Forelimb muscle (tissue), 1 donor: ENCODE measurements around the gene BIN2. TPM values are rescaled to one million over a fixed set of nuclear protein-coding genes. Genes with fewer than 3 reads are reported as not detected.
"Not testable (repeated sequence)": the region's sequence is repeated elsewhere in the genome, so short reads cannot be mapped to it uniquely, and the experiment has no call there.

ENCODE experiments used
- DNase-seq: peaks from one replicate; pipeline ENCODE4 v3.0.0-alpha.2; 2013; ENCODE audit warnings: low read depth
- polyA plus RNA-seq: library from polyadenylated mRNA; unstranded; fragments of 120-200 nt; gene quantifications from one replicate; pipeline ENCODE4 v1.2.1, GENCODE V29; 2013; ENCODE audit not compliant: insufficient read length

The BIN2 gene
- polyA plus RNA-seq, 1 donor = 2.2 TPM

DNA sequence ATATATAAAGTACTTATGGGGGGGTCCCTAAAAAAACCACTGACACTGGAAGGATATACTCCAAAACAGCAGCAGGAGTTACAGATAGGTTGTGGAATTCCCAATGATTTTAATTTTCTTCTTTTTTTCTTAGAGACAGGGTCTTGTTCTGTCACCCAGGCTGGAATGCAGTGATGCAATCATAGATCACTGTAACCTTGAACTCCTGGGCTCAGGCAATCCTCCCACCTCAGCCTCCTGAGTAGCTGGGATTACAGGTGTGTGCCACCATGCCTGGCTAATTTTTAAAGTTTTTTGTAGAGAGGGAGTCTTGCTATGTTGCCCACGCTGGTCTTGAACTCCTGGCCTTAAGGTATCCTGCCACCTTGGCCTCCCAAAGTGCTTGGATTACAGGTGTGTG is 64.4 kb downstream of the BIN2 start:
- not testable (repeated sequence) for DNase-seq

DNA sequence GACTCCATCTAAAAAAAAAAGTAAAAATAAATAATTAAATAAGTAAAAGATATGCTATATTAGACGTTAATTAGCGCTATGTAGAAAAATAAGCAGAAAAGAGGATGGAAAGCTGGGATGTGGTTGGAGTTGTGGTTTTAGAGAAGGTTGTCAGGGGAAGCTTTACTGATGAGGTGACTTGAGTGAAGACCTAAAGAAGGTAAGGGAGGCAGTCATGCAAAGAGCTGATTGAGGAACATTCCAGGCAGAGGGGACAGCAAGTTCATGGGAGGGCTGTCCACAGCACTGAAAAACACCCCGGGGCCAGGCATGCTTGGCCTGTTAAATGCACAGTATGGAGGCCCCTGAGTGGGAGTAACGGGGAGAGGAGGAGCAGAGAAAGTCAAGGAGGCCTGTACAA is 69.4 kb downstream of the BIN2 start:
- no peak for DNase-seq

DNA sequence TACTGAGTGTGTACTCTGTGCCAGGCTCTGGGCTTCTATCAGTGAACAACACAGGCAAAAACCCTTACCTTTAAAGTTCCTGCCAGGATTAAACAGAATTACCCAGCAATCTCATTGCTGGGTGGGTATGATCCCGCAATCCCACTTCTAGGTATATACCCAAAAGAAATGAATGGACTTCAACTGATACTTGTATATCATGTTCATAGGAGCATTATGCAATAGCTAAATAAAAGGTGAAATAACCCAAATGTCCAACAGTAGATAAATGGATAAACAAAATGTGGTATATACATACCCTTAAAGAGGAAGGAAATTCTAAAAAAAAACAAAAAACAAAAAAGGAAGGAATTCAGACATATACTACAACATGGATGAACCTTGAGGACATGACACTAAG is 70.7 kb downstream of the BIN2 start:
- DNase-seq = no peak

DNA sequence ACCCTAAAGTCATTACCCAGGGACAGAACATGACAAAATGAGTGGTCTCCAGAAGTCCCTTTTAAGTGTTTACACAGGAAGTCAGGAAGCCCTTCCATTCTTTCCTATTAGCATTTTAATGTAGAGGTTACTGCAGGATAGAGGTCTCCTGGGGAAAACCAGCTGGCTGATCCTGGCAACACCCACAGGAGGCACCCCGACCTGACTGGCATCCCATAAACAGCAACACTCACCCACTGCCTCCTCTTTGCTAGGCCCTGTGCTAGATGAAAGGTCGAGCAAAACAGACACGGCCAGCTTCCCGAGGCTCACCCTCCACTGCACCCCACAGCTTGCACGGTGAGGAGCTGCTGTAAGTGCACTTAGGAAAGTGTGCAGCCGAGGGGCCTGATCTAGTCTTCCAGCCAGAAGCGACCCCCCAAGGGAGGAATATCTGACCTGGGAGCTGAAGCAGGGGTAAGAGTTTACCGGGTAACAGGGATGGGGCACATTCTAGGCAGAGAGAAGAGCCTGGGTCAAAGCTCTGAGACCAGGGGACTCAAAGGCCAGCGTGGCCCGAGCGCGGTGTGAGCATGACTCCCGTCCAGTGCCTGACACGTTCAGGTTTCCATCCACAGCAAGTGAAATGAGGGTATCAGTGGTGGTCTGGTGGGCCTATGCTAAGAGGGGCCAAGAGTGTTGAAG is 76.3 kb downstream of the BIN2 start:
- DNase-seq = no peak

DNA sequence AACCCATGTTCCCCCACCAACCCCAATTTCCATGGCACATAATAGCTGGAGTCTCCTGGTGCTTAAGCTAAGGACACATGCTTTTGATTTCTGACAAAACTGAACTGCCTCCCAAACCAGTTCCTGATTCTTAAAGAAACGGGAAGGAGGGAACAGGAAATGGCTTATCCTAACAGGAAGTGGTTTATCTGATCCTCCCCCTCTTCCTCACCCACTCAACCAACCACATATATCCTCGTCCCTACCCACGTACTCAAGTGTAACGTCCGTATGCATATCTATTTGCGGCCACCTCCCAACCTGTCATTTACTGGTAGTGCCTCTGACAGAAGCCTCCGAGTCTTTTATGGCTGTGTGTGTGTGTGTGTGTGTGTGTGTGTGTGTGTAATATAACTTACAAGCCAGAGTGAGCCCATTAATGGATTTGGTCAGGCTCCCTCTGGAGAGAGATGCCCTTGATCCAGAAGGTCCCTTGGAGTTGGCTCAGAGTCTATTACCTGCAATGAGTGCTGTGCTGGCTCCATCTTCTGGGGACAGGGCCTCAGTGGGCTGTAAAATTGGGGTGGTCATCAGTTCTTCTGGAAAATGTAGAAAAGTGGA is 77.6 kb downstream of the BIN2 start:
- DNase-seq = no peak

DNA sequence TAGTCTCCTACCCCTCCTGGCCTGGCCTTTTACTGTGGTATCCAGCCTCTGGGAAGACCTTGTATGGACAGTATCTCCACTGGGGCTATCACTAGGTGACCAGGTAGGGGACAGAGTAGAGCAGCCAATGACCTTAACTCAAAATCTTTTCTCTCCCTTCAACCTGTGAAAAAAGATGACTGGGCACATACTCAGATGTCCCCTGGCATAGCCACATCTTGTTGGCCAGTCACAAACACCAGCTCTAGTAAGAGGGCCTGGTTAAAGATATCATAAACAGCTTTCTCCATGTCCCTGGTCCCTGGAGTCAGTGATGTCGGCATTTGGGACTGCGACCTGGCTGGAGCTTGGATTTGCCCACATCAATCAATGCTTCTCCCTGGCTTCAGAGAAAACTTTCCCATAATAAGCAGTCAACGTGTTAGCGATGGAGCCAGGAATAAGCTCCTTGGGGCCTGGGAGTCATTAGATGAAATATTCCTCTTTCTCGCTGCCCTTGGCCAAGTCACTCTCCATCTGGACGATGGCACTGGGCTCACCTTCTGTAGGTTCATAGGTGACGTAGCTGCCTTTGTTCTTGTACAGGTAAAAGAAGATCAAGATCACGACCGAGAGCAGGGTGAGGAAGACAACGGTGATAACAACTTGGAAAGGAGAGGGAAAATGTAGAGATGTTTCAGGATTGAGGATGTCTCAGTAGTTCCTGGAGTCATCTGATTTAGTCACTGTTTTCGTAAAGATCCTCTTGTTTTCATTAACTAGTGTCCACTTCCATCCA is 78.3 kb downstream of the BIN2 start:
- DNase-seq = no peak

DNA sequence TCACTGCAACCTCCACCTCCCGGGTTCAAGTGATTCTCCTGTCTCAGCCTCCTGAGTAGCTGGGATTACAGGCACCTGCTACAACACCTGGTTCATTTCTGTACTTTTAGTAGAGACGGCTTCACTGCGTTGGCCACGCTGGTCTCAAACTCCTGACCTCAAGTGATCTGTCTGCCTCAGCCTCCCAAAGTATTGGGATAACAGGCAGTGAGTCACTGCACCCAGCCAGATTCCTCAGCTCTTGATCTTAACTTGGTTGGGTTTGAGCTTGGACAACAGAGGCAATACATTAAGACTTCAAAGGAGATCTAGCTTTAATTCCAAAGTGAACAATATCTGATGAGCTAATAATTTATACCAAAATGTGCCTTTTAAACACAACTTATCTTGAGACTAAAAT is 79.7 kb downstream of the BIN2 start:
- DNase-seq = no peak

DNA sequence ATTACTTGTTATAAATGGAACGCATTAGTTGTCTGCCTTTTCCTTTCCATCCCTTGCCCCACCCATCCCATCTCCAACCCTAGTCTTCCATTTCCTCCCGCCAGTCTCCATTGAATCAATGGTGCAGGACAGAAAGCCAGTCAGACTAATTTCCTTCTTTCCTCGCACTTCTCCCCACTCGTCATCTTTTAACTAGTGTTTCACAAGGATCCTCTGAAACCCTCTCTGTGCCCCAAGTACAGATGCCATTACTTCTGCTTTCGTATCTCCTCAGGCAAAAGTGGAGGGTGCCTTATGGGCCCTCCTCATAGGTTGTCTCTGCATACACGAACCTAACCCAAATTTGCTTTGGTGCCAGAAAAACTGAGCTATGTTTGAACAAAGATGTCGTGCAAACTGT is 81.1 kb downstream of the BIN2 start:
- DNase-seq = no peak

DNA sequence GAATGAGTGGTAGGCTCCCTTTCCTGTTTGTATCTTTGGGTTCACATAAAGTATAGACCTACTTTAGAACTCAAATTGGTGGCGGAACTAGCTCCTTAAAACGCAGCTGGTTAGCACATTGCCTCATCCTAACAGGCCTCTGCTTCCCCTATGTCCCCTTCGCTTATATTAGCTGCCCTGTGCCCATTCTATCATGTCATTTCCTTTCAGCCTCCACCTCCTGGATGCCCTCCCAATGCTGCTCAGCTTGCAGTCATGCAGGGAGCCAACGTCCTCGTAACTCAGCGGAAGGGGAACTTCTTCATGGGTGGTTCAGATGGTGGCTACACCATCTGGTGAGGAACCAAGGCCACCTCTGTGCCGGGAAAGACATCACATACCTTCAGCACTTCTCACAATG is 81.9 kb downstream of the BIN2 start:
- no peak for DNase-seq

DNA sequence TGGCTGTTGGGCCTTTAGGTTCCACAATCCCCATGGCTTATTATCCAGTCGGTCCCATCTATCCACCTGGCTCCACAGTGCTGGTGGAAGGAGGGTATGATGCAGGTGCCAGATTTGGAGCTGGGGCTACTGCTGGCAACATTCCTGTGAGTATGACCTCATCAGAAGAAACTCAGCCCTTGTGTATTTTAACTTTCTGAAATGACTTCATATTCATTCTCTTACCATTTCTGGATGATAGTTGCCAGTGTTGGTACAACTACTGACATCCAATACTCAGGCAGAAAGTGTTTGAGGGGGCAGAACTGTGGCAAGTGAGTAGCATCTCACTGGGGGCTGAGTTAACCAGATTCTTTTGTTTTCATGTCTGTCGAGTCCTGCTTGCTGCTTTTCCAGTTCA is 83.0 kb downstream of the BIN2 start:
- no peak for DNase-seq

DNA sequence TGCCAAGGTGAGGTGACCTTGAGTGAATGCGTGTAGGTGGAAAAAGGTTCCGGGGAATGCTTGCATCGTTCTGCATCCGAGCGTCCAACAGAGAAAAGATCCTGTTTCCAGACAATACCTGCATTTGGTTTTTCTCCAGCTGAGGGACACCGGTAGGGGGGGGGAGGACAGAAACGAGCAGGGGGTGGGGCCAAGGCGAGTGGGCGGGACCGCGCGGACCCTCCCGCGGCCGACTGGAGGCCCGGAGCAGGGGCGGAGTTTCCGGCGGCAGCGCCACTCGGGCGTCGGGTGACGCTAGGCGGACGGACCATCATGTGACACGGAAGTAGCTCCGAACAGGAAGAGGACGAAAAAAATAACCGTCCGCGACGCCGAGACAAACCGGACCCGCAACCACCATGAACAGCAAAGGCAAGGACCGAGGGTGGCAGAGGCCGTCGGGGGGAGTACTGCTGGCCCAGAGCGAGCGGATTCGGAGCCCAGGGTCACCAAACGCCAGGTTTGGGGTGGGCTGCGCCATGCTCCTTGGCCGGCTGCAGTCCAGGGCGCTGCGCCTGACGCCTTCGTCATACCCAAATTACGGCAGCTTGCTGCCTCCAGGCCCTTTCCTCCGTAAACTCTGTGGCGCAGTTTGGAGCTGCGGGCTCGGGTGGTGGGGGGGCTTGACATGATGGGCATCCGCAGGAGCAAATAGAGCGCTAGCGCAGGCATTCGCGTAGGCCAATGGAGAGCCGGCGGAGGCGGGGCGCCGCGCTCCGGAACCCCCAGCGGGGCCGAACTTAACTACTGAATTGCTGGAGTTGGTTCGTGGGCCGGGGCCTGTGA is 85.3 kb downstream of the BIN2 start, which contains the start of gene DAZAP2:
TSS of gene DAZAP2 (plus strand) at position 317 of the 825 bp plus-strand sequence. CDS start at position 399, 82 bp downstream.
- DNase-seq = peak; percentile 89

DNA sequence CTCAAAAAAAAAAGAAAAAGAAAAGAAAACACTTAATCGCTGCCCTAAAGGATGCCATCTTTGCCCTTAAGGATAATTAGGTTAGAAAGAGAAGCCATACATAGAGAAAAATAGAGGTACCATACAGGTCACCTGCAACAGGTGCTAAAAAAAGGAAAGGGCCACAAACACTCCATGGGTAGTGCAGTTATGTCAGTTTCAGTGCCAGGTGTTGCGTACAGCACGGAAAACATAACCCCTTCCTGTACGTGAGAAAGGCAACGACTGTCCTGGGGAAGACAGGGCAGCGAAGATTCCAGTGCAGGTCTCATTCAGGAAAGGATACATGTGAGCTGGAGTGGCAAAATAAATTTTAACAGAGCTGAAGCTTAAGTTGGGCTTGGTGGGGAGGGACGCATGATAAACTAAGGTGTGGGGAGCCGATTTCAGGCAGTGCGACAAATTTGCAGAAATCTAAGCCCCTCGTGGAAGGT is 85.9 kb downstream of the BIN2 start:
- no peak for DNase-seq

DNA sequence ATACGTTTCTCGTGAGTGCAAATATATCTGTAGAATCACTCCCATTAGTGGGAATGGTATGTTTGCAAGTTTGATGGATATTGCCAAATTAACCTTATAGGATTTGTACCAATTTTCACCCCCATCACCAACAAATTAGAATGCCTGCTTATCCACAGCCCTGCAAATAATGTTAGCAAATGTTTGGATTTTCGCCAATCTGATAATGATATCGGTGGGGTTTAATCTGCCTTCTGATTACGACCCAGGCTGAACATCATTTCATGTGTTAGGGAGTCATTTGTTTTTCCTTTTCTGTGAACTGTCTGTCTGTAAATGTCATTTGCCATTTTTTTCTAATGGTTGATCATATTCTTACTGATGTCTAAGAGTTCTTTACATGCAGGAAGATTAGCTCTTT is 89.4 kb downstream of the BIN2 start:
- DNase-seq = no peak

DNA sequence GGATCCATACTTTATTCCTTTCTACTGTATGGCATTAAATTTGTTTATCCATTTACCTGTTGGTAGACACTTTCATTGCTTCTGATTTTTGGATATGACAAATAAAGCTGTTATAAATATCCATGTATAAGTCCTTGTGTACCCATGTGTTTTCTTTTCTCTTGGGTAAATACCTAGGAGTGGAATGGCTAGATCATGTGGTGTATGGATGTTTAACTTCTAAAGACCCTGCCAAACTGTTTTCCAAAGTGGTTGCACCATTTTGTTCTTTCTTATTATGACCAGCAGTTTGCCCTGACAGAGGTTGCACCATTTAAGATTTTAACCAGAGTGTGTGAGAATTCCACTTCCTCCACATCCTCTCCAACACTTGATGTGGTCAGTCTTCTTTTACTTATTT is 91.3 kb downstream of the BIN2 start:
- no peak for DNase-seq

Other genes with a start within 250 kb of the BIN2 start
- 26.4 TPM for gene CSRNP2, start 240.6 kb downstream of the BIN2 start, polyA plus RNA-seq
- 41.4 TPM for gene TFCP2, start 151.0 kb downstream of the BIN2 start, polyA plus RNA-seq
- 7.9 TPM for gene POU6F1, start 106.1 kb downstream of the BIN2 start, polyA plus RNA-seq
- gene DAZAP2, start 85.3 kb downstream of the BIN2 start, polyA plus RNA-seq = 68.3 TPM
- gene SMAGP, start 53.8 kb downstream of the BIN2 start, polyA plus RNA-seq = 7.0 TPM
- gene CELA1, start 22.5 kb upstream of the BIN2 start, polyA plus RNA-seq = not detected
- 0.23 TPM for gene GALNT6, start 67.2 kb upstream of the BIN2 start, polyA plus RNA-seq
- 0.65 TPM for gene SLC4A8, start 100.7 kb upstream of the BIN2 start, polyA plus RNA-seq